ENCODE results near the gene WDPCP. TPM values are rescaled to one million over a fixed set of nuclear protein-coding genes. Genes with fewer than 3 reads are reported as not detected.

Gene WDPCP
- total and polyA plus RNA-seq, 7 experiments from 2014 or later = 4.8 to 19.2 (median 15.6) TPM

- Mint-ChIP-seq H3K27ac (no peak overlapping the region), H3K27me3 (no peaks in the 10 kb centered on the region), H3K4me3 (no peak overlapping the region), H3K4me1 (peaks cover 11 to 47% (median 33%) of the 10 kb centered on the region in 7 donors), H3K36me3 (peaks cover 8 to 34% (median 14%) of the 10 kb centered on the region in 5 donors), H3K9me3 (no peaks in the 10 kb centered on the region)
- ATAC-seq (no peak), DNase-seq (no peak)
- ChIA-PET CTCF (interaction anchor here (0.6 kb wide), 1 partner anchor 264 kb away, joined by 3 read pairs; no protein-coding TSS in a partner anchor), POLR2A (interaction anchor here (2.5 kb wide), 1 partner anchor 8 kb away, joined by 10 read pairs; the partner anchor contains the start of genes MDH1 and WDPCP)
- Histone ChIP-seq H3K4me3 (ENCODE audit: low read length) (no peak overlapping the region), H3K27me3 (ENCODE audit: control insufficient read depth in 2 of 2, insufficient read depth in 2 of 2, low read length in 2 of 2) (no peaks in the 10 kb centered on the region), H3K9me3 (ENCODE audit: control insufficient read depth in 2 of 3, low read length in 3 of 3) (no peaks in the 10 kb centered on the region), H3K27ac (ENCODE audit: low read depth, low read length) (no peak overlapping the region), H3K36me3 (ENCODE audit: control insufficient read depth in 2 of 3, insufficient read depth in 3 of 3, low read length in 3 of 3) (peaks cover 8 to 32% (median 15%) of the 10 kb centered on the region in 3 experiments), H3K4me1 (ENCODE audit: control insufficient read depth in 2 of 2, insufficient read depth in 2 of 2, low read length in 2 of 2) (peaks cover 0 to 1% of the 10 kb centered on the region in 2 donors)
- intact Hi-C loops (cut with micrococcal nuclease) = no loop called here
Measured at GRCh38 chr2:63596401-63596883, 8.2 kb upstream of the WDPCP start.

GRCh38 chr2:63594660-63595059 is 6.4 kb upstream of the WDPCP start:
- Histone ChIP-seq H3K36me3 (ENCODE audit: control insufficient read depth in 2 of 3, insufficient read depth in 3 of 3, low read length in 3 of 3) (peaks cover 13 to 15% (median 14%) of the 10 kb centered on the region in 3 experiments), H3K4me3 (ENCODE audit: low read length) (no peak overlapping the region), H3K4me1 (ENCODE audit: control insufficient read depth in 2 of 2, insufficient read depth in 2 of 2, low read length in 2 of 2) (peaks cover 5 to 11% of the 10 kb centered on the region in 2 donors), H3K27ac (ENCODE audit: low read depth, low read length) (no peak overlapping the region), H3K27me3 (ENCODE audit: control insufficient read depth in 2 of 2, insufficient read depth in 2 of 2, low read length in 2 of 2) (no peaks in the 10 kb centered on the region), H3K9me3 (ENCODE audit: control insufficient read depth in 2 of 3, low read length in 3 of 3) (no peaks in the 10 kb centered on the region)
- intact Hi-C loops (cut with micrococcal nuclease) = no loop called here
- H3K36me3 Mint-ChIP-seq = peaks cover 8 to 29% (median 8%) of the 10 kb centered on the region in 5 donors
- H3K4me3 Mint-ChIP-seq = no peak overlapping the region
- no peaks in the 10 kb centered on the region for H3K9me3 Mint-ChIP-seq
- H3K27ac Mint-ChIP-seq = no peak overlapping the region
- H3K27me3 Mint-ChIP-seq = no peaks in the 10 kb centered on the region
- DNase-seq = no peak
- ChIA-PET POLR2A (no interaction called here), CTCF (no interaction called here)
- H3K4me1 Mint-ChIP-seq = peaks cover 23 to 57% (median 49%) of the 10 kb centered on the region in 7 donors
- ATAC-seq = no peak

GRCh38 chr2:63591566-63592175 is 3.4 kb upstream of the WDPCP start:
- H3K36me3 Mint-ChIP-seq = peaks cover 4 to 19% (median 7%) of the 10 kb centered on the region in 5 donors
- ChIA-PET POLR2A (no interaction called here), CTCF (no interaction called here)
- Histone ChIP-seq H3K36me3 (ENCODE audit: control insufficient read depth in 2 of 3, insufficient read depth in 3 of 3, low read length in 3 of 3) (peaks cover 12 to 17% (median 13%) of the 10 kb centered on the region in 3 experiments), H3K4me1 (ENCODE audit: control insufficient read depth in 2 of 2, insufficient read depth in 2 of 2, low read length in 2 of 2) (peaks cover 16 to 23% of the 10 kb centered on the region in 2 donors), H3K9me3 (ENCODE audit: control insufficient read depth in 2 of 3, low read length in 3 of 3) (no peaks in the 10 kb centered on the region), H3K27me3 (ENCODE audit: control insufficient read depth in 2 of 2, insufficient read depth in 2 of 2, low read length in 2 of 2) (no peaks in the 10 kb centered on the region), H3K27ac (ENCODE audit: low read depth, low read length) (no peak overlapping the region), H3K4me3 (ENCODE audit: low read length) (no peak overlapping the region)
- intact Hi-C loops (cut with micrococcal nuclease) = no loop called here
- peaks cover 35 to 78% (median 63%) of the 10 kb centered on the region in 7 donors for H3K4me1 Mint-ChIP-seq
- DNase-seq (no peak), ATAC-seq (no peak)
- peaks cover 0 to 3% (median 0%) of the 10 kb centered on the region in 11 donors for H3K9me3 Mint-ChIP-seq
- peak overlapping the region in 4 of 10 donors; percentile 4 to 47 (median 34) for H3K4me3 Mint-ChIP-seq
- H3K27me3 Mint-ChIP-seq = no peaks in the 10 kb centered on the region
- peak overlapping the region in 1 of 9 donors; percentile 37 for H3K27ac Mint-ChIP-seq

GRCh38 chr2:63590626-63591408 is 2.5 kb upstream of the WDPCP start:
- POLR2A ChIA-PET = interaction anchor here (0.6 to 3.5 kb wide), 2 partner anchors 96 to 251 kb away, joined by 4 to 23 read pairs; partner anchors contain the start of gene UGP2
- no peak for DNase-seq
- H3K27ac Mint-ChIP-seq = peak overlapping the region in 4 of 9 donors; percentile 8 to 95 (median 57)
- H3K4me1 ChIP-seq (ENCODE audit: control insufficient read depth in 2 of 2, insufficient read depth in 2 of 2, low read length in 2 of 2) = peaks cover 16 to 23% of the 10 kb centered on the region in 2 donors
- H3K27me3 Mint-ChIP-seq = no peaks in the 10 kb centered on the region
- H3K27ac ChIP-seq (ENCODE audit: low read depth, low read length) = no peak overlapping the region
- peaks cover 0 to 14% (median 4%) of the 10 kb centered on the region in 5 donors for H3K36me3 Mint-ChIP-seq
- peaks cover 30 to 75% (median 61%) of the 10 kb centered on the region in 7 donors for H3K4me1 Mint-ChIP-seq
- no peaks in the 10 kb centered on the region for H3K27me3 ChIP-seq (ENCODE audit: control insufficient read depth in 2 of 2, insufficient read depth in 2 of 2, low read length in 2 of 2)
- intact Hi-C loops (cut with micrococcal nuclease) = no loop called here
- H3K4me3 Mint-ChIP-seq = peak overlapping the region in 9 of 10 donors; percentile 5 to 99 (median 95)
- H3K9me3 Mint-ChIP-seq = peaks cover 0 to 3% (median 0%) of the 10 kb centered on the region in 11 donors
- CTCF ChIA-PET = no interaction called here
- no peak overlapping the region for H3K4me3 ChIP-seq (ENCODE audit: low read length)
- no peaks in the 10 kb centered on the region for H3K9me3 ChIP-seq (ENCODE audit: control insufficient read depth in 2 of 3, low read length in 3 of 3)
- ATAC-seq = no peak
- H3K36me3 ChIP-seq (ENCODE audit: control insufficient read depth in 2 of 3, insufficient read depth in 3 of 3, low read length in 3 of 3) = peaks cover 12 to 16% (median 13%) of the 10 kb centered on the region in 3 experiments

- peak overlapping the region; percentile 89 for H3K27ac ChIP-seq (ENCODE audit: low read depth, low read length)
- peaks cover 30 to 70% (median 52%) of the 10 kb centered on the region in 7 donors for H3K4me1 Mint-ChIP-seq
- CTCF ChIA-PET = interaction anchor here (0.6 to 1.1 kb wide), 2 partner anchors 272 to 884 kb away, joined by 3 read pairs; partner anchors contain the start of gene EHBP1
Measured at GRCh38 chr2:63589148-63589958, 1.1 kb upstream of the WDPCP start.

More at GRCh38 chr2:63589148-63589958, 1.1 kb upstream of the WDPCP start:
- Histone ChIP-seq H3K4me1 (ENCODE audit: control insufficient read depth in 2 of 2, insufficient read depth in 2 of 2, low read length in 2 of 2) (peaks cover 16 to 23% of the 10 kb centered on the region in 2 donors), H3K4me3 (ENCODE audit: low read length) (peak overlapping the region; percentile 91), H3K36me3 (ENCODE audit: control insufficient read depth in 2 of 3, insufficient read depth in 3 of 3, low read length in 3 of 3) (peaks cover 0 to 5% (median 4%) of the 10 kb centered on the region in 3 experiments), H3K27me3 (ENCODE audit: control insufficient read depth in 2 of 2, insufficient read depth in 2 of 2, low read length in 2 of 2) (no peaks in the 10 kb centered on the region), H3K9me3 (ENCODE audit: control insufficient read depth in 2 of 3, low read length in 3 of 3) (no peaks in the 10 kb centered on the region)
- Mint-ChIP-seq H3K36me3 (peaks cover 0 to 9% (median 1%) of the 10 kb centered on the region in 5 donors), H3K4me3 (peak overlapping the region; percentile 89 to 99 (median 94)), H3K27ac (peak overlapping the region; percentile 89 to 99 (median 95)), H3K9me3 (peaks cover 0 to 3% (median 0%) of the 10 kb centered on the region in 11 donors), H3K27me3 (no peaks in the 10 kb centered on the region)
- no peak for ATAC-seq
- intact Hi-C loops (cut with micrococcal nuclease) = loop anchor here (2.0 to 10.0 kb wide), 10 partner anchors 299 to 1843 kb away; partner anchors contain the start of genes VPS54 (in 2 of the 2), B3GNT2 (in 1 of the 2), COMMD1 (in 1 of the 2) and SERTAD2 (in 1 of the 2)
- peak in 2 of 9 donors; percentile 1 to 11 for DNase-seq
- POLR2A ChIA-PET = interaction anchor here (1.0 to 3.9 kb wide), 8 partner anchors 7 to 1736 kb away, joined by 3 to 23 read pairs (median 4); partner anchors contain the start of genes ACTR2, FAM161A, RAB1A and UGP2
